ENCODE measurements around the gene ADNP.

DNA sequence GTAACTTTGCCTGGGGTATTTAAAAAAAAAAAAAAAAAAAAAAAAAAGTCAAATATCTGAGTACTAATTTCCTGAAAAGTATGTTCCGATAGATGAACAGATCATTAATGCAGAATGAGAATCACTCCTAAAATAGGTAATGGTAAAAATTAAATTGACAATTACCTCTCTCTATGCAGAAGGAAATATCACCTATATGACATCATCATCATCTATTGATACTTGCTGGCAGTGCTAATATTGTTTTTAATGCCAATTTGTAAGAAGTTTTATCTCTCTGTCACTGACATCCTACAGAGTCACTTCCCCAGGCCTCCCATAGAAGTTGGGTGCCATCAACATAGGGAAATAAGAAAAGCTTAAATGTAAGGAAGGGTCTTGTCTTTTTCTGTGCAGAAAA lies 29.9 kb downstream of the ADNP start:
- TF ChIP-seq TCF7L2 (IDR thresholded peaks at IDR 0.05; ENCODE audit: low read depth, low read length) (no peak), ELF4 (CRISPR knock-in tag; IDR thresholded peaks at IDR 0.05; ENCODE audit: borderline replicate concordance) (no peak), EZH2 (conservative IDR thresholded peaks at IDR 0.05; ENCODE audit: low read depth, low read length) (no peak), ARNT (IDR thresholded peaks at IDR 0.05) (no peak), ZBTB21 (CRISPR knock-in tag; IDR thresholded peaks at IDR 0.05) (no peak), CHD4 (IDR thresholded peaks at IDR 0.05; ENCODE audit: borderline replicate concordance, low read length) (no peak)
- TF ChIP-seq, protein P1, sequence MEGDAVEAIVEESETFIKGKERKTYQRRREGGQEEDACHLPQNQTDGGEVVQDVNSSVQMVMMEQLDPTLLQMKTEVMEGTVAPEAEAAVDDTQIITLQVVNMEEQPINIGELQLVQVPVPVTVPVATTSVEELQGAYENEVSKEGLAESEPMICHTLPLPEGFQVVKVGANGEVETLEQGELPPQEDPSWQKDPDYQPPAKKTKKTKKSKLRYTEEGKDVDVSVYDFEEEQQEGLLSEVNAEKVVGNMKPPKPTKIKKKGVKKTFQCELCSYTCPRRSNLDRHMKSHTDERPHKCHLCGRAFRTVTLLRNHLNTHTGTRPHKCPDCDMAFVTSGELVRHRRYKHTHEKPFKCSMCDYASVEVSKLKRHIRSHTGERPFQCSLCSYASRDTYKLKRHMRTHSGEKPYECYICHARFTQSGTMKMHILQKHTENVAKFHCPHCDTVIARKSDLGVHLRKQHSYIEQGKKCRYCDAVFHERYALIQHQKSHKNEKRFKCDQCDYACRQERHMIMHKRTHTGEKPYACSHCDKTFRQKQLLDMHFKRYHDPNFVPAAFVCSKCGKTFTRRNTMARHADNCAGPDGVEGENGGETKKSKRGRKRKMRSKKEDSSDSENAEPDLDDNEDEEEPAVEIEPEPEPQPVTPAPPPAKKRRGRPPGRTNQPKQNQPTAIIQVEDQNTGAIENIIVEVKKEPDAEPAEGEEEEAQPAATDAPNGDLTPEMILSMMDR (CRISPR knock-in tag; IDR thresholded peaks at IDR 0.05): no peak
- TF ChIP-seq, protein P2, sequence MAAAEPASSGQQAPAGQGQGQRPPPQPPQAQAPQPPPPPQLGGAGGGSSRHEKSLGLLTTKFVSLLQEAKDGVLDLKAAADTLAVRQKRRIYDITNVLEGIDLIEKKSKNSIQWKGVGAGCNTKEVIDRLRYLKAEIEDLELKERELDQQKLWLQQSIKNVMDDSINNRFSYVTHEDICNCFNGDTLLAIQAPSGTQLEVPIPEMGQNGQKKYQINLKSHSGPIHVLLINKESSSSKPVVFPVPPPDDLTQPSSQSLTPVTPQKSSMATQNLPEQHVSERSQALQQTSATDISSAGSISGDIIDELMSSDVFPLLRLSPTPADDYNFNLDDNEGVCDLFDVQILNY (CRISPR knock-in tag; conservative IDR thresholded peaks at IDR 0.05): no peak

Data from HepG2 (cell line).